Measurements from ENCODE around the gene REN. TPM values are rescaled to one million over a fixed set of nuclear protein-coding genes. Genes with fewer than 3 reads are reported as not detected.

Gene REN
- not detected in 5 replicates for total RNA-seq (2022; extraction: Qiagen RNA extraction)

GRCh38 chr1:204166219-204166618 is at the start of gene REN:
REN (minus strand) TSS chr1:204166337; CDS start chr1:204166293, 44 bp downstream.

GRCh38 chr1:204213668-204214662 is 47.8 kb upstream of the REN start, which contains the start of gene GOLT1A:
GOLT1A (minus strand) TSS chr1:204213988; CDS start chr1:204213906, 82 bp downstream.

DNA sequence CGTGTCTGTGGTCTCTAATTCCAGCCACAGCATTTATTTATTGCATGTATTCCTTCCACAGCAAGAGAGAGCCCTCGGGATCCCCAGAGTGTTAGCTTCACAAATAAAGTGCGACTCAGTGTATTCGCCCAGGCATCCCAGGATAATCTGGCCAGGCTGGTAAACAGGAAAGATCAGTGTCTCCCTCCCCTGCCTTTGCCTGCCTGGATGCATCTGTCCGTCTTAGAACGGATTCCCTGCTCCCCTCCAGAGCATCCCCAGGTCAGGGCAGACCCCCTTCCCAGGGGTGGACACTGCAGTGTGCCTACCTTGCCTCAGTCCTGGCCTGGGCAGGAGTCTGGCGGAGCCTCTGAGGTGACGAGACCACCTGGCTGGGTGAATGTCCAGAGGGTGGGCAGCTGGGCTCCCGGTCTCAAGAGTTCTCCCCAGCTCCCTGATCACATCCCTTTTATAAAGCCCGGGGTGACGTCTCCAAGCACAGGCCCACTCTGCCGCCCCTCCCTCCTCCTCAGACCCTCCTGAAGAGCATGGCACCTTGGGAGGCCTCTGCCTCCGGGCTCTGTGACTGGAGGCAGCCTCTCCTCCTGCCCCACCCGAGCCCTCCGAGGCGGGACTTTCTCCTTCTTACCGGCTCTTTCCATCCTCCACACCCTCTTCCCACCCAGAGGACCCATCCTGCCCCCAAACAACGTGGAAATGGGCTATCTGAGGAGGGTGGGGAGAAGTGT is 30.1 kb upstream of the REN start, which contains the start of gene KISS1:
KISS1 (minus strand) TSS at position 424 of the 728 bp plus-strand sequence. CDS start 3,615 bp downstream, outside the sequence.

DNA sequence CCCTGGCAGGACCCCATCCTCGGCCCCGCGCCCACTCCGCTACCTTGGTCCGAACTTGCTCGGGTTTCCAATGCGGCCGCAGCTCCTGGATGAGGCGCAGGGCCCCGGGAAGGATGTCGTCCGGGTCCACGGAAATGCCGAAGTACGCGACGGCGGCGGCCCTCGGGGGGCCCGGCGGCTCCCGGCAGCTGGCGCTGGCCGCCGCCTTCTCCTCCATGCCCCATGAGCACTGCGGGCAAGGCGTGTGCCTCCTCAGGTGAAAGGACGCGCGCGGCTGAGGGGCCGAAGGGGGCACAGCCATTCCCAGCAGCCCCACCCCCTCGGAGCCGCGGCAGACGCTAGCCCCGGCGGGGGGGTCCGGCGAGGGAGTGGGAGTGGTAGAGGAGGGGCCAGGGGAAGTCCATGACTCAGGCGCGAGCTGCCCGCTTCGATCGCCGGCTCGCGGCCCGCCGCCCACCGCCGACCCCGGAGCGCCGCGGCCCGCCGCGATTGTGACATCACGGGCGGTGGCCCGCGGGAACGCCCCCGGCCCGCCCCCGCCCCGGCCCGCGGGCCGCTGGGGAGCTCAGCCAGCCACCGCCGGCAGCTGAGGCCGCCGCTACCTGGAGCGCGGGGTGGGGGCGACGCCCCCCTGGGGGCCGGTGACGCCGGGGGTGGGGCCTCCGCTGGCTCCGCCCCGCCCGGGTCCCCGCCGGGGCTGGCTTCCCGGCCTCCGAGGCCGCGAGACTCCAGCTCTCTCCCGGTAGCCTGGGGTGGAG is 14.4 kb downstream of the REN start, which contains the start of gene ETNK2:
ETNK2 (minus strand) TSS at position 493 of the 758 bp plus-strand sequence; CDS start at position 301, 192 bp downstream.

Other genes with a start within 250 kb of the REN start
- gene SOX13, start 93.2 kb downstream of the REN start, total RNA-seq (2022; extraction: Qiagen RNA extraction), result 13.5 to 20.6 TPM (median 19.5 TPM) in 5 replicates
- 3.7 to 4.5 TPM (median 4.2 TPM) in 5 replicates for gene ETNK2, start 14.3 kb downstream of the REN start, total RNA-seq (2022; extraction: Qiagen RNA extraction)
- gene KISS1, start 30.2 kb upstream of the REN start, total RNA-seq (2022; extraction: Qiagen RNA extraction), result 0.27 to 1.2 TPM (median 0.73 TPM) in 4 of 5 replicates, not detected in the other
- 3.8 to 6.9 TPM (median 4.5 TPM) in 5 replicates for gene GOLT1A, start 47.7 kb upstream of the REN start, total RNA-seq (2022; extraction: Qiagen RNA extraction)
- 20.6 to 31.2 TPM (median 27.2 TPM) in 5 replicates for gene PLEKHA6, start 193.6 kb upstream of the REN start, total RNA-seq (2022; extraction: Qiagen RNA extraction)
- 21.7 to 28.7 TPM (median 24.0 TPM) in 5 replicates for gene PPP1R15B, start 245.5 kb upstream of the REN start, total RNA-seq (2022; extraction: Qiagen RNA extraction)